ENCODE measurements around the gene PLEKHG4B.

Gene PLEKHG4B

GRCh38 chr5:139579-140442 lies 47.8 kb downstream of the PLEKHG4B start:
- H3K27ac ChIP-seq = no peak overlapping the region
- H3K4me2 ChIP-seq = no peak overlapping the region
- H4K20me1 ChIP-seq = peaks cover 0 to 40% (median 12%) of the 10 kb centered on the region in 11 experiments; a peak in 12 of 22 replicates
- TF ChIP-seq Cebpa-rat (IDR thresholded peaks at IDR 0.05) = no peak
- no peak overlapping the region for H3K9ac ChIP-seq
- peaks cover 0 to 25% (median 0%) of the 10 kb centered on the region in 11 experiments; a peak in 3 of 22 replicates for H3K27me3 ChIP-seq
- no peak overlapping the region for H3K4me3 ChIP-seq
- H3K9me3 ChIP-seq (replicated peaks in 1 of 11) = peaks cover 0 to 21% (median 7%) of the 10 kb centered on the region in 11 experiments; a peak in 20 of 22 replicates
- H3K4me1 ChIP-seq = no peaks in the 10 kb centered on the region
- H3K36me3 ChIP-seq = peaks cover 0 to 86% (median 49%) of the 10 kb centered on the region in 11 experiments; a peak in 17 of 22 replicates

GRCh38 chr5:140443-140829 lies 48.5 kb downstream of the PLEKHG4B start:
- Histone ChIP-seq H3K4me3 (no peak overlapping the region), H3K9me3 (replicated peaks in 1 of 11) (peaks cover 6 to 26% (median 13%) of the 10 kb centered on the region in 11 experiments; a peak in 21 of 22 replicates), H3K9ac (no peak overlapping the region), H3K36me3 (peaks cover 0 to 86% (median 55%) of the 10 kb centered on the region in 11 experiments; a peak in 17 of 22 replicates), H3K27me3 (peaks cover 0 to 31% (median 0%) of the 10 kb centered on the region in 11 experiments; a peak in 3 of 22 replicates), H3K4me1 (no peaks in the 10 kb centered on the region), H3K4me2 (no peak overlapping the region), H3K27ac (no peak overlapping the region), H4K20me1 (peaks cover 0 to 40% (median 12%) of the 10 kb centered on the region in 11 experiments; a peak in 12 of 22 replicates)
- no peak for TF ChIP-seq Cebpa-rat (IDR thresholded peaks at IDR 0.05)

- H3K36me3 ChIP-seq = peaks cover 0 to 90% (median 61%) of the 10 kb centered on the region in 11 experiments; a peak in 17 of 22 replicates
- no peak overlapping the region for H3K27ac ChIP-seq
- H3K9me3 ChIP-seq (replicated peaks in 1 of 11) = peaks cover 12 to 33% (median 20%) of the 10 kb centered on the region in 11 experiments; a peak in 21 of 22 replicates
- no peak overlapping the region for H3K4me3 ChIP-seq
- H3K4me2 ChIP-seq = no peak overlapping the region
- H3K9ac ChIP-seq = no peak overlapping the region
- TF ChIP-seq Cebpa-rat (IDR thresholded peaks at IDR 0.05) = no peak
- H3K4me1 ChIP-seq = no peaks in the 10 kb centered on the region
- peaks cover 0 to 40% (median 12%) of the 10 kb centered on the region in 11 experiments; a peak in 12 of 22 replicates for H4K20me1 ChIP-seq
- peaks cover 0 to 32% (median 0%) of the 10 kb centered on the region in 11 experiments; a peak in 3 of 22 replicates for H3K27me3 ChIP-seq
These were observed 49.2 kb downstream of the PLEKHG4B start for GRCh38 chr5:141211-141610.

GRCh38 chr5:141761-142160 lies 49.8 kb downstream of the PLEKHG4B start:
- H3K36me3 ChIP-seq = peaks cover under 1 to 90% (median 67%) of the 10 kb centered on the region in 11 experiments; a peak in 20 of 22 replicates
- no peak overlapping the region for H3K27ac ChIP-seq
- peaks cover 0 to 32% (median 0%) of the 10 kb centered on the region in 11 experiments; a peak in 3 of 22 replicates for H3K27me3 ChIP-seq
- H3K4me1 ChIP-seq = no peaks in the 10 kb centered on the region
- H3K9ac ChIP-seq = no peak overlapping the region
- H3K9me3 ChIP-seq (replicated peaks in 1 of 11) = peaks cover 17 to 39% (median 25%) of the 10 kb centered on the region in 11 experiments
- peaks cover 0 to 37% (median 12%) of the 10 kb centered on the region in 11 experiments; a peak in 12 of 22 replicates for H4K20me1 ChIP-seq
- H3K4me3 ChIP-seq = no peak overlapping the region
- TF ChIP-seq Cebpa-rat (IDR thresholded peaks at IDR 0.05) = no peak
- H3K4me2 ChIP-seq = no peak overlapping the region

- Histone ChIP-seq H3K9me3 (replicated peaks in 1 of 11) (peaks cover 23 to 45% (median 31%) of the 10 kb centered on the region in 11 experiments), H4K20me1 (peaks cover 0 to 31% (median 12%) of the 10 kb centered on the region in 11 experiments; a peak in 12 of 22 replicates), H3K27ac (no peak overlapping the region), H3K4me3 (no peak overlapping the region), H3K36me3 (peaks cover 4 to 90% (median 72%) of the 10 kb centered on the region in 11 experiments; a peak in 20 of 22 replicates), H3K4me1 (no peaks in the 10 kb centered on the region), H3K4me2 (no peak overlapping the region), H3K9ac (no peak overlapping the region), H3K27me3 (peaks cover 0 to 32% (median 0%) of the 10 kb centered on the region in 11 experiments; a peak in 3 of 22 replicates)
- TF ChIP-seq Cebpa-rat (IDR thresholded peaks at IDR 0.05) = no peak
These were observed 50.4 kb downstream of the PLEKHG4B start for GRCh38 chr5:142246-142810.

GRCh38 chr5:143041-143440 lies 51.1 kb downstream of the PLEKHG4B start:
- Histone ChIP-seq H3K4me3 (no peak overlapping the region), H3K9ac (0 out of 22 replicates have a peak overlapping the region, but pooled peaks of 1 of the 11 experiments have one; percentile 18), H3K36me3 (peaks cover 4 to 90% (median 79%) of the 10 kb centered on the region in 11 experiments; a peak in 20 of 22 replicates), H3K9me3 (replicated peaks in 1 of 11) (peaks cover 30 to 52% (median 38%) of the 10 kb centered on the region in 11 experiments), H4K20me1 (peaks cover 0 to 24% (median 12%) of the 10 kb centered on the region in 11 experiments; a peak in 11 of 22 replicates), H3K27me3 (peaks cover 0 to 32% (median 0%) of the 10 kb centered on the region in 11 experiments; a peak in 3 of 22 replicates), H3K27ac (no peak overlapping the region), H3K4me2 (no peak overlapping the region), H3K4me1 (no peaks in the 10 kb centered on the region)
- no peak for TF ChIP-seq Cebpa-rat (IDR thresholded peaks at IDR 0.05)

- H3K36me3 ChIP-seq = peaks cover 4 to 93% (median 79%) of the 10 kb centered on the region in 11 experiments; a peak in 20 of 22 replicates
- H3K9me3 ChIP-seq (replicated peaks in 1 of 11) = peaks cover 40 to 64% (median 53%) of the 10 kb centered on the region in 11 experiments
- no peak overlapping the region for H3K4me3 ChIP-seq
- peaks cover 0 to 5% (median 0%) of the 10 kb centered on the region in 11 experiments; a peak in 5 of 22 replicates for H4K20me1 ChIP-seq
- peaks cover 0 to 10% (median 2%) of the 10 kb centered on the region in 10 experiments; a peak in 10 of 20 replicates for H3K4me1 ChIP-seq
- H3K27ac ChIP-seq = no peak overlapping the region
- H3K27me3 ChIP-seq = peaks cover 0 to 28% (median 0%) of the 10 kb centered on the region in 11 experiments; a peak in 3 of 22 replicates
- no peak overlapping the region for H3K4me2 ChIP-seq
- no peak overlapping the region for H3K9ac ChIP-seq
- TF ChIP-seq Cebpa-rat (IDR thresholded peaks at IDR 0.05) = no peak
These were observed 53.0 kb downstream of the PLEKHG4B start for GRCh38 chr5:144941-145340.

GRCh38 chr5:145585-146323 lies 53.8 kb downstream of the PLEKHG4B start:
- H3K4me1 ChIP-seq = peaks cover 2 to 18% (median 8%) of the 10 kb centered on the region in 10 experiments; a peak in 13 of 20 replicates
- H3K36me3 ChIP-seq = peaks cover 4 to 94% (median 78%) of the 10 kb centered on the region in 11 experiments; a peak in 20 of 22 replicates
- peaks cover 0 to 28% (median 0%) of the 10 kb centered on the region in 11 experiments; a peak in 3 of 22 replicates for H3K27me3 ChIP-seq
- H3K4me2 ChIP-seq = no peak overlapping the region
- no peak for TF ChIP-seq Cebpa-rat (IDR thresholded peaks at IDR 0.05)
- H4K20me1 ChIP-seq = 0 out of 22 replicates have a peak, but pooled peaks cover 0 to 3% (median 0%) of the 10 kb centered on the region in 11 experiments
- H3K9ac ChIP-seq = no peak overlapping the region
- H3K9me3 ChIP-seq (replicated peaks in 1 of 11) = peaks cover 40 to 64% (median 53%) of the 10 kb centered on the region in 11 experiments
- H3K27ac ChIP-seq = no peak overlapping the region
- no peak overlapping the region for H3K4me3 ChIP-seq

All from BLaER1 treated with 17β-estradiol and CSF1 and Interleukin-3, amounts not matched to agents 10 nM and 100 nM (cell line).